ENCODE results near the gene ETV5. TPM values are rescaled to one million over a fixed set of nuclear protein-coding genes. Genes with fewer than 3 reads are reported as not detected.

The ETV5 gene
- total and polyA plus RNA-seq, 10 of the 15 experiments (the other 5 are each of a cell fraction or from before 2014, with no cell fraction given): 5.0 to 18.4 (median 7.4) TPM

DNA sequence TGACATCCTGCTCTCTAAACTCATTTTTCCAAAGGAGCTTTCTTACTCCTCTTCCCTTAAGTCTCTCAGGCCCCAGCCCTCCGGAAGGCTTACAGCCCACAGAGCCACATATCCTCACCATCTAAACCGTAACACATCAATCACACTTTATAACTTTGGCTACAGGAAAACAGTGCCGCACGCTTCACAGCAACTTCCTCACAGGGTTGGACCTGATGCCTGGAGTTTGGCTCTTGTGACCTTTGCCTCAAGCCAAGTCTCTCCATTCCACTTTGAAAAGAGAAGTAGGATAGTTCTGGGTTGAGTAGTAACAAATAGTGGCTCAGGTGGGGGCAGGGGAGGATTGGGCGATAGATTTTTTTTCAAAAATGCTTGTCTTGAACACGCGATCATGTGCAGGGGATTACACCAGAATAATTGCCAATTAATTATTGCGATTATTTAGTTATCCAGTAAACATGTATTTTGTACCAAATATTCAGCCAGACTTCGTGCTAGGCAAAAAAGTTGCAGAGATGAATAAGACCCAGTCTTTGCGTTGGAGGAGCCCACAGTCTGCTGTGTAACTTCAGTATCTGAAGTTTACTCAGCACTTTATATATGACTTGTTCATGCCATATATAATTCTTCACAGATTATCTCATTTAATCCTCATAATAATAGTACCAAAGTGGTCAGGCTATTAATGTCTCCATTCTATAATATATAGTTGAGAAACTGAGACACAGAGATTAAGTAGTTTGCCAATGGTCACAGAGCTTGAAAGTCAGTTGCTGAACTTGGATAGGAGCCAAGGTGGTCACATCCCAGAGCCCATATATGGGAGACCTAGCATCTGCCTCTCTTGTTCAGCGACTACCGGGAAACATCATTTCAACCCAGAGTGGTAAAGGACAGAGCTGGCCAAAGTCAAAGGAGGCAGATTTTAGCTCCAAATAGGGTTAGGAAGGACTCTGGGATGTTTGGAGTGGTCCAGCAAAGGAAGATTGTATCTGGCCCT, 2.4 kb upstream of the ETV5 start (continued):
- TF ChIP-seq, protein P1, sequence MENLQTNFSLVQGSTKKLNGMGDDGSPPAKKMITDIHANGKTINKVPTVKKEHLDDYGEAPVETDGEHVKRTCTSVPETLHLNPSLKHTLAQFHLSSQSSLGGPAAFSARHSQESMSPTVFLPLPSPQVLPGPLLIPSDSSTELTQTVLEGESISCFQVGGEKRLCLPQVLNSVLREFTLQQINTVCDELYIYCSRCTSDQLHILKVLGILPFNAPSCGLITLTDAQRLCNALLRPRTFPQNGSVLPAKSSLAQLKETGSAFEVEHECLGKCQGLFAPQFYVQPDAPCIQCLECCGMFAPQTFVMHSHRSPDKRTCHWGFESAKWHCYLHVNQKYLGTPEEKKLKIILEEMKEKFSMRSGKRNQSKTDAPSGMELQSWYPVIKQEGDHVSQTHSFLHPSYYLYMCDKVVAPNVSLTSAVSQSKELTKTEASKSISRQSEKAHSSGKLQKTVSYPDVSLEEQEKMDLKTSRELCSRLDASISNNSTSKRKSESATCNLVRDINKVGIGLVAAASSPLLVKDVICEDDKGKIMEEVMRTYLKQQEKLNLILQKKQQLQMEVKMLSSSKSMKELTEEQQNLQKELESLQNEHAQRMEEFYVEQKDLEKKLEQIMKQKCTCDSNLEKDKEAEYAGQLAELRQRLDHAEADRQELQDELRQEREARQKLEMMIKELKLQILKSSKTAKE (IDR thresholded peaks at IDR 0.05; ENCODE audit: low read depth, poor library complexity, severe bottlenecking): peak; percentile 24
- TF ChIP-seq, protein P2, sequence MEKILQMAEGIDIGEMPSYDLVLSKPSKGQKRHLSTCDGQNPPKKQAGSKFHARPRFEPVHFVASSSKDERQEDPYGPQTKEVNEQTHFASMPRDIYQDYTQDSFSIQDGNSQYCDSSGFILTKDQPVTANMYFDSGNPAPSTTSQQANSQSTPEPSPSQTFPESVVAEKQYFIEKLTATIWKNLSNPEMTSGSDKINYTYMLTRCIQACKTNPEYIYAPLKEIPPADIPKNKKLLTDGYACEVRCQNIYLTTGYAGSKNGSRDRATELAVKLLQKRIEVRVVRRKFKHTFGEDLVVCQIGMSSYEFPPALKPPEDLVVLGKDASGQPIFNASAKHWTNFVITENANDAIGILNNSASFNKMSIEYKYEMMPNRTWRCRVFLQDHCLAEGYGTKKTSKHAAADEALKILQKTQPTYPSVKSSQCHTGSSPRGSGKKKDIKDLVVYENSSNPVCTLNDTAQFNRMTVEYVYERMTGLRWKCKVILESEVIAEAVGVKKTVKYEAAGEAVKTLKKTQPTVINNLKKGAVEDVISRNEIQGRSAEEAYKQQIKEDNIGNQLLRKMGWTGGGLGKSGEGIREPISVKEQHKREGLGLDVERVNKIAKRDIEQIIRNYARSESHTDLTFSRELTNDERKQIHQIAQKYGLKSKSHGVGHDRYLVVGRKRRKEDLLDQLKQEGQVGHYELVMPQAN (conservative IDR thresholded peaks at IDR 0.05): no peak
- no peak for TF ChIP-seq SUZ12 (IDR thresholded peaks at IDR 0.05; ENCODE audit: unreplicated experiment)

Measured in GM12878 (cell line).